ENCODE data around the gene RAD51B. TPM values are rescaled to one million over a fixed set of nuclear protein-coding genes. Genes with fewer than 3 reads are reported as not detected.
"Not testable (repeated sequence)": the region's sequence is repeated elsewhere in the genome, so short reads cannot be mapped to it uniquely, and the experiment has no call there.

The RAD51B gene
- total and polyA plus RNA-seq, 2 donors: 6.2 to 92.9 TPM

- DNase-seq (ENCODE audit: extremely low spot score): no peak
- Histone ChIP-seq H3K36me3 (ENCODE audit: insufficient read depth) (no peaks in the 10 kb centered on the region), H3K4me3 (ENCODE audit: low read depth, low read length) (no peak overlapping the region), H3K4me1 (ENCODE audit: insufficient read depth) (no peaks in the 10 kb centered on the region), H3K27ac (ENCODE audit: low read depth) (no peak overlapping the region)
- WGBS: 31% methylated on average over 3 of the region's 3 CpGs
Observed at GRCh38 chr14:68172216-68172615, 352.6 kb downstream of the RAD51B start.

DNA sequence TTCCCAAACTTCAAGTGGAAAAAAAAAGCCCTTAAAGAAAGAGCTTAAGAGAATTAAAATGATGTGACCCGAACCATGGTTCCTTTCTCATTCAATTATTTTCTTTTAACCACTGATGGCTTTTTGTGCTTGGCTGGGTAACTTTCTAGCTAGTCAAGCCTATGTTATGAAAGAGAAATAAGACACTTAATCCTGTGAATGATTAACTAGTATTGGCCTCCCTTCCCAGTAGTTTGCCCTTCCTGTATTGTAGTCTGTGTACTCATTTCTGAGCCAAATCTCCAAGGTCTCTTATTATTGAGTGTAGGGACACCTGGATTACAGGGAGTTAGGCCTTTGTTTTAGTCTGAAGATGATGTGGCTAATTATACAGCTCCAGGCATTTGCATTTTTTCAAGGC is 353.0 kb downstream of the RAD51B start:
- H3K4me1 ChIP-seq (ENCODE audit: insufficient read depth): no peaks in the 10 kb centered on the region
- H3K36me3 ChIP-seq (ENCODE audit: insufficient read depth): no peaks in the 10 kb centered on the region
- no peak for DNase-seq (ENCODE audit: extremely low spot score)
- WGBS: 59% methylated on average over 1 of the region's 1 CpG
- H3K27ac ChIP-seq (ENCODE audit: low read depth): peak overlapping the region; percentile 50
- no peak overlapping the region for H3K4me3 ChIP-seq (ENCODE audit: low read depth, low read length)

- Histone ChIP-seq H3K4me1 (ENCODE audit: insufficient read depth) (no peaks in the 10 kb centered on the region), H3K4me3 (ENCODE audit: low read depth, low read length) (no peak overlapping the region), H3K27ac (ENCODE audit: low read depth) (peak overlapping the region; percentile 50), H3K36me3 (ENCODE audit: insufficient read depth) (no peaks in the 10 kb centered on the region)
- WGBS: 65% methylated on average over 1 of the region's 1 CpG
- no peak for DNase-seq (ENCODE audit: extremely low spot score)
Observed at GRCh38 chr14:68173227-68173972, 353.8 kb downstream of the RAD51B start.

GRCh38 chr14:68174446-68174845 is 354.9 kb downstream of the RAD51B start:
- H3K4me3 ChIP-seq (ENCODE audit: low read depth, low read length): no peak overlapping the region
- no peaks in the 10 kb centered on the region for H3K36me3 ChIP-seq (ENCODE audit: insufficient read depth)
- no peak overlapping the region for H3K27ac ChIP-seq (ENCODE audit: low read depth)
- H3K4me1 ChIP-seq (ENCODE audit: insufficient read depth): no peaks in the 10 kb centered on the region
- no peak for DNase-seq (ENCODE audit: extremely low spot score)
- WGBS: 59% methylated on average over 2 of the region's 2 CpGs

- Histone ChIP-seq H3K36me3 (ENCODE audit: insufficient read depth) (no peaks in the 10 kb centered on the region), H3K27ac (ENCODE audit: low read depth) (no peak overlapping the region), H3K4me3 (ENCODE audit: low read depth, low read length) (no peak overlapping the region), H3K4me1 (ENCODE audit: insufficient read depth) (peaks cover 2% of the 10 kb centered on the region)
- WGBS: 74% methylated on average over 1 of the region's 1 CpG
- DNase-seq (ENCODE audit: extremely low spot score): no peak
Observed at GRCh38 chr14:68176687-68177086, 357.1 kb downstream of the RAD51B start.

GRCh38 chr14:68177728-68178127 is 358.1 kb downstream of the RAD51B start:
- no peak overlapping the region for H3K27ac ChIP-seq (ENCODE audit: low read depth)
- DNase-seq (ENCODE audit: extremely low spot score): no peak
- peaks cover 2% of the 10 kb centered on the region for H3K4me1 ChIP-seq (ENCODE audit: insufficient read depth)
- no peaks in the 10 kb centered on the region for H3K36me3 ChIP-seq (ENCODE audit: insufficient read depth)
- no peak overlapping the region for H3K4me3 ChIP-seq (ENCODE audit: low read depth, low read length)
- 45% methylated on average over 3 of the region's 3 CpGs for WGBS

DNA sequence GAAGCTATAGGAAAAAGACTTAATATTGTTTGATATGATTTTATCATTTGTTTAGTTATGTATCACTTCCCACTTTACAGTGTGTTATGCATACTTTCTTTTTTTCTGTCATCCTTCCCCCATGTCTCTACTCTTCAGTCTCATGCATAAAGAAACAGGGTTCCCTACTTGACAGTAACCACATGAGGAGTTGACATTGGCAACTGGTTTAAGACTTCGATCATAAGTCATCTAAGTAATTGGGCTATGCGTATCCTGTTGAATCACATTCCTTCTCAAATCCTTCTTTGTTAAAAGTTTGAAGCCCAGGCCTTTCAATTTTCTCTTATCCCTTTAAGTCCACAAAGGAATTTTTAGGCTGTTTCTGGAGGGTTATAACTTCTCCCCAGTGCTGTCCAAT is 358.7 kb downstream of the RAD51B start:
- no peak for DNase-seq (ENCODE audit: extremely low spot score)
- Histone ChIP-seq H3K27ac (ENCODE audit: low read depth) (no peak overlapping the region), H3K4me3 (ENCODE audit: low read depth, low read length) (no peak overlapping the region), H3K4me1 (ENCODE audit: insufficient read depth) (peaks cover 2% of the 10 kb centered on the region), H3K36me3 (ENCODE audit: insufficient read depth) (no peaks in the 10 kb centered on the region)
- 76% methylated on average over 2 of the region's 2 CpGs for WGBS

DNA sequence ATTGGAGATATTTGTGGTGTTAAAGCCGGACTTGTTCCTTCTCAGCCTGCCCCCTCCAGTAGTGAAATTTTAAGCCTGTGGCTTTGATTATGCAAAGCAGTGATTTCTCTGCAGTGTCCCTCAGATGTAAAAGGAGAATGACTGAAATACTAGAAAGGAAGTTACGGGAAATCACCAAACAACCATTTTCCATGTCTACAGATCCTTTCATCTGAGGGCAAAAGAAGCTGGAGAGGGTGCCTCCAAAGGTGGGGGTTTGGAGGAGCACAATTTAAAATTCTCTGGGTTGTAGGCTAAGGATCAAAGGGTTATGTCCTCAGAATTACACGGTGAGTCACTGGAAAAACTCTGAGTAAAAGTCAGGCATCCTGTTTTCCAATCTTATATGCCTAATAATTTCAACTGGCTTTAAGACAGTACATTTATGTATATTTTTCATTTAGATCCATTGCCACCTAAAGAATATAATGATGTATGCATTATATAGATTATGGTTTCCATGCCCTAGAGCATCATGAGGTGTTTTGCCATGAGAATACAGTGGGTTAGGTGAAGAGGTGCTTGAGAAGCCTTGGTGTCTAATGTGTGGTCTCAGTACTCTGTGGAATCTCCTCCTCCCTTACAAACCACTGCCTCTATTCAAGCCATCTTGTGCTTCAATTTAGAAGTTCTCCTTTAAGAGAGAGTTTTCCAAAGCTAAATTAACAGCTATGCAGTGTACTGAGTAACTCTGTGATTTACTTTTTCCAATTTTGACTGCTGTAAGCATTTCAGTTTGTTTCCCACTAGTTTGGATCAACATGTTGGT is 362.1 kb downstream of the RAD51B start:
- no peak overlapping the region for H3K27ac ChIP-seq (ENCODE audit: low read depth)
- 74% methylated on average over 3 of the region's 3 CpGs for WGBS

DNA sequence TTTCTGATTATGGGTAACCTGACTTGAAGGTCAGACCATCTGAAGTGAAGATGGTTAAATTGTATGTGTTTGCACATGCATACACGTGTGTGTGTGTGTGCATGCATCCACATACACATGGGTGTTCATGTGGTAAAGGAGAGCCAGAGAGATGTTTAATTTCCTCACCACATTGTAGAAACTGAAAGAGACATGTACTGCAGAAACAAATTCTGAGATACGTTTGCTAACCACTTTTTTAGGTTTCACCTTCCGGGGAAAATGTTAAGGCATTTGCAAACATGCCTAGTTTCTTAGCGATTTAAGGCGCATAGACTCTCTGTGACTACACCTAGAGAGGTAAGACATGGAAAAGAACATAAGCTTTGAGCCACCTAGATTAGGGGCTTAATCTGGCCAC is 362.9 kb downstream of the RAD51B start:
- H3K36me3 ChIP-seq (ENCODE audit: insufficient read depth): no peaks in the 10 kb centered on the region
- H3K27ac ChIP-seq (ENCODE audit: low read depth): no peak overlapping the region
- DNase-seq (ENCODE audit: extremely low spot score): no peak
- no peak overlapping the region for H3K4me3 ChIP-seq (ENCODE audit: low read depth, low read length)
- H3K4me1 ChIP-seq (ENCODE audit: insufficient read depth): peaks cover 2% of the 10 kb centered on the region
- 86% methylated on average over 5 of the region's 5 CpGs for WGBS

More for the DNA sequence above, 362.1 kb downstream of the RAD51B start:
- Histone ChIP-seq H3K36me3 (ENCODE audit: insufficient read depth) (no peaks in the 10 kb centered on the region), H3K4me3 (ENCODE audit: low read depth, low read length) (no peak overlapping the region), H3K4me1 (ENCODE audit: insufficient read depth) (peaks cover 2% of the 10 kb centered on the region)
- no peak for DNase-seq (ENCODE audit: extremely low spot score)

DNA sequence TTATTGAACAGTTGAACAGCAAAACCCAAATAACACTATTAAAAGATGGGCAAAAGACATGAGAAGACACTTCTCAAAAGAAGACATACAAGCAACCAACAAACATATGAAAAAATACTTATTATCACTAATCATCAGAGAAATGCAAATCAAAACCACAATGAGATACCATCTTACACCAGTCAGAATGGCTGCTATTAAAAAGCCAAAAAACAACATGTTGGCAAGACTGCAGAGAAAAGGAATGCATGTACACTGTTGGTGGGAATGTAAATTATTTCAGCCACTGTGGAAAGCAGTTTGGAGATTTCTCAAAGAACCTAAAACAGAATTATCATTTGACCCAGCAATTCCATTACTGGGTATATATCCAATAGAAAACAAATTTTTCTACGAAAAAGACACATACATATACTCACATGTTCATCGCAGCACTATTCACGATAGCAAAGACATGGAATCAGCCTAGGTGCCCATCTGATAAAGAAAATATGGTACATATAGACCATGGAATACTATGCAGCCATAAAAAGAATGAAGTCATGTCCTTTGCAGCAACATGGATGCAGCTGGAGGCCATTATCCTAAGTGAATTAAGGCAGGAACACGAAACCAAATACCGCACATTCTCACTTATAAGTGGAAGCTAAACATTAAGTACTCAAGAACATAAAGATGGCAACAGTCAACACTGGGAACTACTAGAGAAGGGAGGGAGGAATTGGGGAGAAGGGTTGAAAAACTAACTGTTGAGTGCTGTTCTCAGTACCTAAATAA is 367.1 kb downstream of the RAD51B start:
- WGBS: 99% methylated on average over 5 of the region's 5 CpGs

GRCh38 chr14:68188174-68188573 is 368.6 kb downstream of the RAD51B start:
- H3K36me3 ChIP-seq (ENCODE audit: insufficient read depth): no peaks in the 10 kb centered on the region
- WGBS: 98% methylated on average over 1 of the region's 1 CpG
- no peak for DNase-seq (ENCODE audit: extremely low spot score)
- no peak overlapping the region for H3K4me3 ChIP-seq (ENCODE audit: low read depth, low read length)
- no peak overlapping the region for H3K27ac ChIP-seq (ENCODE audit: low read depth)
- no peaks in the 10 kb centered on the region for H3K4me1 ChIP-seq (ENCODE audit: insufficient read depth)

More for the DNA sequence above, 367.1 kb downstream of the RAD51B start:
- H3K36me3 ChIP-seq (ENCODE audit: insufficient read depth); H3K4me1 ChIP-seq (ENCODE audit: insufficient read depth); H3K4me3 ChIP-seq (ENCODE audit: low read depth, low read length); DNase-seq (ENCODE audit: extremely low spot score); H3K27ac ChIP-seq (ENCODE audit: low read depth): not testable (repeated sequence)

DNA sequence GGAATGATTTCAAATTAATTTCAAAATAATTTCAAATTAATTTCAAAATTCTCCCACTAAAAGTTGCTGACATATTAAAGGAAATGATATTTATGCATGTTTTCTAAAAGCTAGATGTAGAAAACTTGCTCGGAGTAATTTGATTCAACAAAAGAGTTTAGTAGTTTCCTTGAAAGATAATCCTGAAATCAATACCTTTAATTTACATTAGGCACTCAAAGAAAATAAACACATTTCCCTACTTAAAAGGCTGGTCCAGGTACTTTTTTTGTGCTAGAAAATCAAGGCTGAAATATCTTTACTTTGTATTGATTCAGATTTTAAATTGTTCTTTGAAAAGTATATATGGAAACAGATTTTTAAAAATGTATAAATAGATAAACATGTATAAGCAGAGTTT is 370.5 kb downstream of the RAD51B start:
- DNase-seq (ENCODE audit: extremely low spot score): no peak
- WGBS: 95% methylated on average over 1 of the region's 1 CpG
- Histone ChIP-seq H3K4me1 (ENCODE audit: insufficient read depth) (no peaks in the 10 kb centered on the region), H3K27ac (ENCODE audit: low read depth) (no peak overlapping the region), H3K4me3 (ENCODE audit: low read depth, low read length) (no peak overlapping the region), H3K36me3 (ENCODE audit: insufficient read depth) (no peaks in the 10 kb centered on the region)

GRCh38 chr14:68191567-68192321 is 372.2 kb downstream of the RAD51B start:
- peak; percentile 71 for DNase-seq (ENCODE audit: extremely low spot score)
- Histone ChIP-seq H3K4me1 (ENCODE audit: insufficient read depth) (no peaks in the 10 kb centered on the region), H3K27ac (ENCODE audit: low read depth) (no peak overlapping the region), H3K36me3 (ENCODE audit: insufficient read depth) (no peaks in the 10 kb centered on the region), H3K4me3 (ENCODE audit: low read depth, low read length) (no peak overlapping the region)

Measured in urinary bladder (tissue), 4 donors.